GM21529 (cell line): ENCODE data around the gene WDPCP.
"Not testable (repeated sequence)": the region's sequence is repeated elsewhere in the genome, so short reads cannot be mapped to it uniquely, and the experiment has no call there.

ENCODE experiments used
- ATAC-seq: cut with Tn5 transposase; IDR thresholded peaks from one replicate; pipeline ENCODE4 v1.9.1; 2021; ENCODE audit not compliant: unreplicated experiment

Gene WDPCP

DNA sequence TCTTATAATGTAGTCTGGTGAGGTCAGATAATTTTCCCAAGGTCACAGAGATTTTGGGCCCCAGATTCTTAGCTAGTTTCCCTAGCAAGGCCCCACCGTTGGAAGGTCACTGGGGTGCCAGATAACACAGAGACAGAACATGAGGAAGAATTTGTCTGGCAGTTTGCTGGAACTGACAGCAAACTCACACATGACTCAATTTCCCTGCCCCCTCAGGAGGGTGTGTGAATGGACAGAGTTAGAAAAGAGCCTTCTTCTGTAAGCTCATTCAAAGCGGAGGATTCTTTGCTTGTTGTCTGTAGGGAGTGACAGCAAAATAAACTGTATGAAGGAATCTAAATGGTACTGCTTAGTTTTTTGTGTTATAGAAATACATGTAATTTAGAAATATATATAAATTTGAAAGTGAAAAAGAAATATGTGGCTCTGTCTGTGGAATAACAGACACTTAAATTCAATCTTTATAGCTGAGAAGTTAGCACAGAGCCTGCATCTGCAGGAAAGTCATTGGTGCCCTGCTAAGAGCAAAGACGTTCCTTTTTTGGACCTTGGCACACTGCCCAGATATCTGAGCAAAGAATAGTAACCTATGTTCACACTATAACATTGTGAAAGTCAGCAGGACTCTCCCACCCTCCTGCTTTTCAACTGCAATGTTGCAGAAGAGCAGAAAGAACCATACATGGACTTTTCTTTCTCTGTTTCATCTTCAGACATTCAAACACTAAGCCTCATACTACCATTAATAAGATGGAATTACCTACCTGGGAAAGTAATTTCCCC lies 2.5 kb upstream of the WDPCP start:
- ATAC-seq, result no peak

DNA sequence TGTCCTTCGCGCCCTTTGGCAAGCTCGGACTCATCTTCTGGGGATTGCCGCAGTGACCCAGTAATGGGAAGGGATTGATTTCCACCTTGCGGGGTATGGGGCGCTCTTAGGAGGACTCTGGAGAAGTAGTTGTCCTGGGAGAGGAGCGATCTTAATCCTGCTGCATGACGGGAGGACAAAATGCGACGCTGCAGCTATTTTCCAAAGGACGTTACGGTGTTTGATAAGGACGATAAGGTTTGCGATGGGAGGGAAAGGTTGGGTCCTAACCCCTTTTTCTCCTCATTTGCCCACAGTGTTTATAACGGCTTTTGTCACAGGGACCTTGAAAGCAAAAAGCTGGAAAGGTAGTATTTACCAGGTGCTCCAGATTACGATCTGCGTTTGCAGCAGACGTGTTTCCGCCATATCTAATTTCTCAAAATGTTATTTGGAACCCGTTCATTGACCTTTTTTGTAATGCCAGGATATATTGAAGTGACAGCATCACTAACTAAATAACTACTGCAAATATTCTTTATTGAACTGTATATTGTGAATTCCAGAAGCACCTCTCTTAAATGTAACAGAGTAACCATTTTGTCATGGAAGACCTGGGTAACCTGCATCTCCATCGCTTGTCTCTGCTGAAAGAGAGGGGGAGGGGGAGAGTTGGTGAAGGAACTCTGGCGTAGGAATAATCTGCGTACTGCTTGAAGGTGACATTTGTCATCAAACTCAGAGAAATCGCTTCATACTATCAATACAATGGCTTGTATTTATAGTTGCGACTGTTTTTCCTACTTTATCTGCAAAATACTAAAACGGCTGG lies 1.1 kb upstream of the WDPCP start:
- peak; percentile 13 for ATAC-seq

DNA sequence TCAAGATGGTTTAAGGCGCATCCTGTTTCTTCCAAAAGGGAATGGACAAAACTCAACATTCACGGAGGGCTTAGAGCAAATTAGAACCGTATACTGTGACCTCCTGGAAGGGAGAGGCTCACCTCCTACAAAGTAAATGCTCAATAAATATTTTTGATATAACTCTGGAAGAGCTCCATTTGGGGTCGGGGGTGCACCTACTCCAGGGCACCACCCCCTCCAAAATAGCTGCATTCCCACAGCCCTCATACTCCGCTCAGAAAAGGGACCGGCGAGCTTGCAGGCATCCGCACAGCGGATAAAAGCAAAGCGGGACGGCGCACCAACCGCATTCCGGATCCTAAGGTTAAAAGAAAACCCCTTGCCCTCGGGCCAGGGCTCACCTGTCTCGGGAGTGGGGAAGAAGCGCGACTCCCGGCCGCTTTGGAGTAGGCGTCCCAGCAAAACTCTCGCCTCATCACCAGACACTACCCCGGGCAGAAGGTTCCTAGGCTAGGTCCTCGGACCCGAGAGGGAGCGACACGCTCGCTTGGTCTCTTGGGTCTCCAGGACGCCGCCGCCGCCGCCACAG lies 378 bp downstream of the WDPCP start:
- no peak for ATAC-seq

- no peak for ATAC-seq
These were observed 5.4 kb downstream of the WDPCP start for GRCh38 chr2:63582873-63583272.

DNA sequence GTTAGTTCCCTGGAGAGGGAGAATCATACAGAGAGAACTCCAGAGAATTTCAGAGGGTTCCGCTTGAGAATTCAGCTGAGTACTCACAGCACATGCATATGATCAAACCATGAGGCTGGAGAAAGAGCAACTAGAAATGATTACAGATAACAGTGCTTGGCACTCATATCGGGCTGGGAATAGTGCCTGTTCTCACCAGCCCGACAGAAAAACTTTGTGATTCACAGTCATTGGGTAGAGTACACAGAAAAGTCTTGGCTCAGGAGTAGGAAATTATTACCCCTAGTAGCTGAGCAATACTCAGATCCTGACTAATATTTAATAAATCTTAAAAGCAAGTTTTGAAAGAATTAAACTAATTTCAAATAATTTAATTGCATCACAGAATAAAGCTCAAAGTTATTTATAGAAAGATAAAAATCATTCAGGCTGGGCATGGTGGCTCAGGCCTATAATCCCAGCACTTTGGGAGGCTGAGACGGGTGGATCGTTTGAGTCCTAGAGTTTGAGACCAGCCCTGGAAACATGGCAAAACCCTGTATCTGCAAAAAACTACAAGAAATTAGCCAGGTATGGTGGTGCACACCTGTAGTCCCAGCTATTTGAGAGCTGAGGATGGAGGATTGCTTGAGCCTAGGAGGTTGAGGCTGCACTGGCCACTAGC lies 6.8 kb downstream of the WDPCP start:
- ATAC-seq, result no peak

- ATAC-seq, result no peak
These were observed 7.5 kb downstream of the WDPCP start for GRCh38 chr2:63580651-63581297.

- no peak for ATAC-seq
These were observed 9.5 kb downstream of the WDPCP start for GRCh38 chr2:63578767-63579166.

GRCh38 chr2:63576546-63576945 lies 11.7 kb downstream of the WDPCP start:
- ATAC-seq, result no peak

GRCh38 chr2:63573726-63574345 lies 14.4 kb downstream of the WDPCP start:
- not testable (repeated sequence) for ATAC-seq

DNA sequence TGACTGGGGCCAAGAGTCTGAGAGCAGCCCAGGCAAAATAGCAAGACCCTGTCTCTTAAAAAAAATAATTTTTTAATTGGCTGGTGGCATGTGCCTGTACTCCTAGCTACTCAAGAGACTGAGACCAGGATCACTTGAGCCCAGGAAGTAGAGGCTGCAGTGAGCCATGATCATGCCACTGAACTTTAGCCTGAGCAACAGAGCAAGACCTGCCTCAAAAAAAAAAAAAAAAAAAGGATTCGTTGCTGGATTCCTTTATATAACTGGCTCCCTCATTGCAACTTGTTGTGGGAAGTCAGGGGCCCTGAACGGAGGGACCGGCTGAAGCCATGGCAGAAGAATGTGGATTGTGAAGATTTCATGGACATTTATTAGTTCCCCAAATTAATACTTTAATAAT lies 15.3 kb downstream of the WDPCP start:
- ATAC-seq, result not testable (repeated sequence)

DNA sequence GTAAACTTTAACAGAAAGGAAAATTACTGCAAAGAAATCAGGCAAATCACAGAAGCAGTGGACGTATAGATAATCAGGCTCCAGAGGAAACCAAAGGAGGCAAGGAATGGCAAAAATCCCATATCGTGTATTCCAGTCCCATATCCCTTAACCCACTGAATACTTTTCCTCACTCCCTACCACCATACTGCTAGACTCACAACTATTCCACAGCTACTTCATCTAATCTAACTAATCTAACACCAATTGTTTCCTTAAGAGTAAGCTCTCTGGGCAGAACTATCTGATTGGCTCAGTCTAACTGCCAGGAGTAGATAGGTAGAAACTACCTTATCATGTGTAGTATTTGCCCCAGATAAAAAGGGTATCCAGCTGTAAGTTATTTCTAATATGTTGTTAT lies 16.3 kb downstream of the WDPCP start:
- ATAC-seq, result no peak

DNA sequence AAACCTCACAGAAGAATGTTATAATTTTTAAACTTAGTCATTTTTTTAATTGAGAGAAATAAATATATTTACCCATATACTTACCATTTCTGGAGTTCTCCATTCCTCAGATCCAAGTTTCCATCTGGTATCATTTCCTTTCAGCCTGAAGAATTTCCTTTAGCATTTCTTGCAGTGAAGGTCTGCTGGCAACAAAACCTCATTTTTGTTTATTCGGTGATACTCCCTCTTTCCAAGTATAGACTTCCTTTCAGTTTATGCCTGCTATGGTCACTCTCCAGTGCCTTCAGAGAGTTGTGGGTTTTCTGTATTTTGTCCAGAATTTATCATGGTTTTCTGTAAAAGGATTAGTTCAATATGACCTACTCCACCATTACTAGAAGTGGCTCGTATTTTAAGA lies 17.0 kb downstream of the WDPCP start:
- ATAC-seq, result no peak

- peak; percentile 74 for ATAC-seq
These were observed 18.5 kb downstream of the WDPCP start for GRCh38 chr2:63569740-63570139.

GRCh38 chr2:63562751-63563150 lies 25.5 kb downstream of the WDPCP start:
- no peak for ATAC-seq

- not testable (repeated sequence) for ATAC-seq
These were observed 29.4 kb downstream of the WDPCP start for GRCh38 chr2:63558922-63559321.

- not testable (repeated sequence) for ATAC-seq
These were observed 30.5 kb downstream of the WDPCP start for GRCh38 chr2:63557819-63558218.

DNA sequence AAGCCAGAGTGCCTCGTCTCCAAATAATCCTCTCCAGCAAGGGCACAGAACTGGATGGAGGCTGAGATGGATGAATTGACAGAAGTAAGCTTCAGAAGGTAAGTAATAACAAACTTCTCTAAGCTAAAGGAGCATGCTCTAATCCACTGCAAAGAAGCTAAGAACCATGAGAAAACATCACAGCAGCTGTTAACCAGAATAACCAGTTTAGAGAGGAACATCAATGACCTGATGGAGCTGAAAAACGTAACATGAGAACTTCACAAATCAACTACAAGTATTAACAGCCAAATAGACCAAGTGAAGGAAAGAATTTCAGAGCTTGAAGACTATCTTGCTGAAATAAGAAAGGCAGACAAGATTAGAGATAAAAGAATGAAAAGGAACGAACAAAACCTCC lies 32.3 kb downstream of the WDPCP start:
- no peak for ATAC-seq

GRCh38 chr2:63555299-63555698 lies 33.0 kb downstream of the WDPCP start:
- ATAC-seq, result no peak

DNA sequence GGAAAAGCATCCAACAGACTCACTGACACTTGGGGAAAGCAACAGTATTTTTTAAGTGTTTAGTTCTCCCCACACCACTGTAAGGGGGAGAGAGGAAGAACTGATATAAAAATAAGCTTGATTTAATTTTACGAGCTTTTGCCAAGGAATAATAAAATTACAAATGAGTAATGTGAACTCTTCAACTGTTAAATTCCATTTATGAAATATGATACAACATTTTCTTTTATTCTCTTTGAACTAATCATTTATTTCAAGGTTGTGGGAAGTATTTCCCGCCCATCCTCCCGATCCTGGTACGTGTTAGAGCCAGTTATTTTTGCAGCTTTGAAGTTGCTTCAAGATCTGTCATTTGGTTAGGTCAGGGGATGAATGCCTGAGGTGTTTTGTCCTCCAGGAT lies 35.2 kb downstream of the WDPCP start:
- ATAC-seq, result no peak

- no peak for ATAC-seq
These were observed 43.3 kb downstream of the WDPCP start for GRCh38 chr2:63545023-63545422.
